Pericardium fibroblast (primary cell): Measurements from ENCODE around the gene SAGE1. TPM values are rescaled to one million over a fixed set of nuclear protein-coding genes. Genes with fewer than 3 reads are reported as not detected.

Experiments
- total RNA-seq: library from RNA; depleted of rRNA; stranded (reverse); fragments of >200 nt; gene quantifications from 2 replicates; pipeline ENCODE4 v1.2.3, GENCODE V29; 2015

Gene SAGE1
- total RNA-seq: not detected in 2 replicates

DNA sequence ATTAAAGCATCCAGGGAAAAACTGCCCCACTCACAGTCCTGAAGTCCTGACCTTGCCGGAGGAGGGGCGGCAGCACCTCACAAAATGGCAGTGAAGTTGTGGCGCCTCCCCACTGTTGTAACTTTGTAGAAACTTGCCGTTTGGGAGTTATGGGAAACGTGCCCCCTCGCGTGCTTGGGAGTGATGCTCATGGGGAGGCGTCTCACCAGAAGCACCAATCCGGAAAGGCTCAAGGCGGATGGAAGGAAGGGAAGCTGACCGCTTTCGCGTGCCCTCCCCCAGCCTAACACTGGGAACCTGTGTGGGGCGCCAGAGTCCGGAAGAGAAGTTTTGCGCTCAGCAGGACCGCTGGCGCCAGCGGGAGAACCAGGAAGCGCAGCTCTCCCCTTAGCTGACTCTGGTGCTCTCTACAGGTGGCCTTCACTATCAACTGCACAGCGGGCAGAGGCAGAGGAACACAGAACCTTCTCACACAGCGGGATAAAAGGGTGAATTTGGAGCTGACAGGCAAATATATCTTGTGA lies at the start of gene SAGE1, which contains the start of gene CT45A10:
SAGE1 (plus strand) TSS at position 423 of the 524 bp plus-strand sequence. CDS start 2,527 bp downstream, outside the sequence.
CT45A10 (minus strand) TSS at position 151 of the 524 bp plus-strand sequence. CDS start 8,100 bp downstream, outside the sequence.

GRCh38 chrX:135854438-135854837 lies 39.1 kb upstream of the SAGE1 start, which contains the start of gene CT45A8:
Gene CT45A8, minus strand, starts transcription at chrX:135854538. Its CDS starts 3,755 bp downstream, at chrX:135850783.

DNA sequence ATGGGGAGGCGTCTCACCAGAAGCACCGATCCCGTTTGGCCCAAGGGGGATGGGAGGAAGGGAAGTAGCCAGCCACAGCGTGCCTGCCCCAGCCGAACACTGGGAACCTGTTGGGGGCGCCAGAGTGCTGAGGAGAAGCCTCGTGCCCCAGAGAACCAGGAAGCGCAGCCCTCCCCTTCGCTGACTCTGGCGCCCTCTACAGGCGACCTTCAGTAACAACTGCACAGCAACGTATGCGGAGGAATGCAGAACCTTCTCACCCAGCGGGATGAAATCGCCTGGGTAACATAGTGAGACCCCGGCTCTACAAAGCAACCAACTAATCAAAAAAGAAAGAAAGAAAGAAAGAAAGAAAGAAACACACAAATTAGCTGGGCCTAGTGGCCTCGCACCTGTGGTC lies 21.8 kb upstream of the SAGE1 start, which contains the start of gene CT45A9:
CT45A9 (minus strand) TSS at position 101 of the 400 bp plus-strand sequence. CDS start 3,751 bp downstream, outside the sequence.

Other genes with a start within 250 kb of the SAGE1 start
- gene CT45A1, start 180.1 kb upstream of the SAGE1 start, total RNA-seq: not detected in 2 replicates
- gene CT45A3, start 125.5 kb upstream of the SAGE1 start, total RNA-seq: not detected in 2 replicates
- gene CT45A5, start 108.2 kb upstream of the SAGE1 start, total RNA-seq: not detected in 2 replicates
- gene CT45A6, start 90.9 kb upstream of the SAGE1 start, total RNA-seq: not detected in 2 replicates
- gene CT45A2, start 73.7 kb upstream of the SAGE1 start, total RNA-seq: not detected in 2 replicates
- gene CT45A7, start 56.4 kb upstream of the SAGE1 start, total RNA-seq: not detected in 2 replicates
- not detected in 2 replicates for gene CT45A8, start 39.2 kb upstream of the SAGE1 start, total RNA-seq
- not detected in 2 replicates for gene CT45A9, start 21.9 kb upstream of the SAGE1 start, total RNA-seq
- gene CT45A10, start 272 bp upstream of the SAGE1 start, total RNA-seq: not detected in 2 replicates
- 12.3 and 13.9 TPM in 2 replicates for gene MMGT1, start 80.3 kb downstream of the SAGE1 start, total RNA-seq
- 5.5 and 6.7 TPM in 2 replicates for gene SLC9A6, start 91.7 kb downstream of the SAGE1 start, total RNA-seq